Right atrium auricular region (tissue), 2 donors: ENCODE measurements around the gene COL8A2. TPM values are rescaled to one million over a fixed set of nuclear protein-coding genes. Genes with fewer than 3 reads are reported as not detected.
A peak's percentile ranks its signal among the peaks of the same experiment; 100 is the strongest.

ENCODE experiments used
- DNase-seq: peaks from one replicate; pipeline ENCODE4 v3.0.0-alpha.2; 2019; ENCODE audit warnings: low spot score
- H3K27ac ChIP-seq, 2 donors: fragments of 200-600 bp; sonication (generic); 1 replicate in 1 of 2; 2 replicates in 1 of 2; pipeline ENCODE4 v1.5.1; 2016 to 2019
- H3K27me3 ChIP-seq, 2 donors: fragments of 200-600 bp; sonication (generic); one replicate each; pipeline versions ENCODE4 v1.5.1 to v1.6.0; 2017 to 2019
- H3K36me3 ChIP-seq: fragments of 200-600 bp; sonication (generic); one replicate; pipeline ENCODE4 v1.5.1; 2016
- H3K4me1 ChIP-seq, 2 donors: fragments of 200-600 bp; sonication (generic); one replicate each; pipeline versions ENCODE4 v1.5.1 to v1.6.0; 2017 to 2019
- H3K4me3 ChIP-seq, 2 donors: fragments of 200-600 bp; sonication (generic); 1 replicate in 1 of 2; 2 replicates in 1 of 2; pipeline ENCODE4 v1.5.1; 2017 to 2019; ENCODE audit warnings: mild to moderate bottlenecking in 1 of 2, moderate library complexity in 1 of 2
- H3K9me3 ChIP-seq, 2 donors: fragments of 200-600 bp; sonication (generic); one replicate each; pipeline ENCODE4 v1.5.1; 2019
- total RNA-seq, 2 donors: library from RNA; depleted of rRNA; stranded (reverse); fragments of >200 nt; gene quantifications; one replicate each; pipeline ENCODE4 v1.1.0, GENCODE V29; 2016
- TF ChIP-seq, protein P1 (sequence below), 2 donors: fragments of 200-600 bp; sonication (generic); IDR thresholded peaks; one replicate each; pipeline ENCODE4 v1.5.1; 2019; ENCODE audit warnings: antibody characterized with exemption in 2 of 2

Gene COL8A2
- total RNA-seq, 2 donors from 2014 or later: 3.5 to 4.5 TPM

GRCh38 chr1:36155408-36156328 lies 30.6 kb upstream of the COL8A2 start, which contains the start of gene MAP7D1:
MAP7D1 (plus strand) TSS chr1:36156160; CDS start chr1:36156418, 258 bp downstream.
- no peaks in the 10 kb centered on the region for H3K36me3 ChIP-seq
- TF ChIP-seq, protein P1, sequence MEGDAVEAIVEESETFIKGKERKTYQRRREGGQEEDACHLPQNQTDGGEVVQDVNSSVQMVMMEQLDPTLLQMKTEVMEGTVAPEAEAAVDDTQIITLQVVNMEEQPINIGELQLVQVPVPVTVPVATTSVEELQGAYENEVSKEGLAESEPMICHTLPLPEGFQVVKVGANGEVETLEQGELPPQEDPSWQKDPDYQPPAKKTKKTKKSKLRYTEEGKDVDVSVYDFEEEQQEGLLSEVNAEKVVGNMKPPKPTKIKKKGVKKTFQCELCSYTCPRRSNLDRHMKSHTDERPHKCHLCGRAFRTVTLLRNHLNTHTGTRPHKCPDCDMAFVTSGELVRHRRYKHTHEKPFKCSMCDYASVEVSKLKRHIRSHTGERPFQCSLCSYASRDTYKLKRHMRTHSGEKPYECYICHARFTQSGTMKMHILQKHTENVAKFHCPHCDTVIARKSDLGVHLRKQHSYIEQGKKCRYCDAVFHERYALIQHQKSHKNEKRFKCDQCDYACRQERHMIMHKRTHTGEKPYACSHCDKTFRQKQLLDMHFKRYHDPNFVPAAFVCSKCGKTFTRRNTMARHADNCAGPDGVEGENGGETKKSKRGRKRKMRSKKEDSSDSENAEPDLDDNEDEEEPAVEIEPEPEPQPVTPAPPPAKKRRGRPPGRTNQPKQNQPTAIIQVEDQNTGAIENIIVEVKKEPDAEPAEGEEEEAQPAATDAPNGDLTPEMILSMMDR (IDR thresholded peaks at IDR 0.05): no peak
- no peaks in the 10 kb centered on the region for H3K9me3 ChIP-seq
- H3K27me3 ChIP-seq: no peaks in the 10 kb centered on the region
- peaks cover 0 to 65% of the 10 kb centered on the region in 2 donors for H3K4me1 ChIP-seq
- DNase-seq: peak; percentile 88
- H3K27ac ChIP-seq: peak within 1 kb of the TSS; percentile 98 to 100
- H3K4me3 ChIP-seq: peak within 1 kb of the TSS; percentile 89 to 99

DNA sequence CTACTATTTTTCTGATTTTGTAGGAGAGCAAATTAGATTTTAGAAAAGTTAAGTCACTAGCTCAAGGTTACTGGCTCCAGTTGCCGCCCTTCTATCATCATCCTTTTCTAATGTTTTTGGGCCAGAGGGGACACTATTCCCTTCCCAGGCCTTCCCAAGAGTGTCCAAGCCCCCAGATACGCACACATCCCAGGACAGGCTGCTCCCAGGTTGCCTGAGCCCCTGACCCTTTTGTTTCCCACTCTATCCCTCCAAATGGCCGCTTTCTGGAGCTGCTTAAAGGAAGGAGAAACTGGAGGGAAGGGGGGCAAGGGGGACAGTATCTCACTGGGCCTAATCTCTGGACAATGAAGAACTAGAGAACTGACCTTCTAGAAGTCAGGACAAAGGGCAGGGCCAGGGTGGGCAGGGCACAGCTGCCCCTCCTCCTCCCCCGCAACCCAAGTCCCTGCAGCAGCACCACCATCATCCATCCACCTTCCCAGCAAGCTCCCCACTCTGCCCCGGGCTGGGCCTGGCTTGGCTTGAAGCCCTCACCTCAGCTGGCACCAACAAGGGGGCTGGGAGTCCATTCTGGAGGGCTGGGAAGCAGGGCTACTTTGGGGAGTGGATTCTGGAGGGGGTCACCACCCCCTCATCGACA lies 29.9 kb upstream of the COL8A2 start:
- H3K27ac ChIP-seq: peak overlapping the region; percentile 98 to 100
- no peak for DNase-seq
- H3K27me3 ChIP-seq: no peaks in the 10 kb centered on the region
- TF ChIP-seq, protein P1 (IDR thresholded peaks at IDR 0.05): no peak
- H3K9me3 ChIP-seq: no peaks in the 10 kb centered on the region
- H3K4me3 ChIP-seq: peak overlapping the region; percentile 89 to 99
- H3K4me1 ChIP-seq: peaks cover 0 to 65% of the 10 kb centered on the region in 2 donors
- H3K36me3 ChIP-seq: no peaks in the 10 kb centered on the region

DNA sequence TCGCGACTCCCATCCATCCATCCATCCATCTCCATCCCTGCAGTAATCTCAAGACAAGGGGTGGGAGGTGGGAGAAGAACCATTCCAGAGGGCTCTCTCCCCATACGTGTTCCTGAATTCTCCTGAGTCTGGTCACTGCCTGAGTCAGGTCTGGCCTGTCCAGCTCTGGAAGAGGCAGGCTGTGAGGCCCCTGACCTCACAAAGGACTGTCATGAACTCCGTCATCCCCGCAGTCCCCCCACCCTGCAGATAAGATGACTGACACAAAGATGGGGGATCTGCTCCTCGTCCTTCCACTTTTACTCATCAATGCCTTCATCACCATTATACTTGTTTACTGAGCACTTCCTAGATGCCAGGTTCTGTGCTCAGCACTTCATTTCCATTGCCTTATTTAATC lies 29.3 kb upstream of the COL8A2 start:
- Histone ChIP-seq H3K36me3 (no peaks in the 10 kb centered on the region), H3K27me3 (no peaks in the 10 kb centered on the region), H3K4me3 (no peak overlapping the region), H3K4me1 (peaks cover 0 to 63% of the 10 kb centered on the region in 2 donors), H3K9me3 (no peaks in the 10 kb centered on the region), H3K27ac (peak overlapping the region; percentile 98 to 100)
- DNase-seq: no peak
- TF ChIP-seq, protein P1 (IDR thresholded peaks at IDR 0.05): no peak

GRCh38 chr1:36153476-36153875 lies 28.5 kb upstream of the COL8A2 start:
- Histone ChIP-seq H3K36me3 (no peaks in the 10 kb centered on the region), H3K4me1 (peaks cover 0 to 57% of the 10 kb centered on the region in 2 donors), H3K27ac (peak overlapping the region in 1 of 2 donors; percentile 96), H3K9me3 (no peaks in the 10 kb centered on the region), H3K4me3 (no peak overlapping the region), H3K27me3 (no peaks in the 10 kb centered on the region)
- DNase-seq: no peak
- TF ChIP-seq, protein P1 (IDR thresholded peaks at IDR 0.05): no peak

DNA sequence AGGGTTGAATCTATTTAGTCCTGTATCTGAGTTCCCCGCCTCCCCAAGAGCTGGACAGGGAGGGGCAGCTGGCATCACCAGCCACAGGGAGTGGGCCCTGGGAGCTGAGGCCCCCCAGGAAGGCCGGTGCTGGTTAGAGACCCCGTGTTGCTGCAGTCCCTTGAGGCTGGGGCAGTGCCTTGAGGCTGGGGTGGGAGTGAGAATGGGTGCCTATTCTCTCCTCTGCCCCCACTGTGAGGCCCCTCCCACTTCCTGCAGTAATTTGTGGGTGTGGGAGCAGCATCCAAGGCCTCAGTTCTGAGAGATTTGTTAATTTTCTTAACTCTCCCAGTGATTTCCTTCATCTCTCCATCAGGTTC lies 26.8 kb upstream of the COL8A2 start:
- Histone ChIP-seq H3K4me1 (peaks cover 0 to 62% of the 10 kb centered on the region in 2 donors), H3K9me3 (no peaks in the 10 kb centered on the region), H3K27me3 (no peaks in the 10 kb centered on the region), H3K4me3 (no peak overlapping the region), H3K27ac (peak overlapping the region; percentile 96 to 97), H3K36me3 (peaks cover 5% of the 10 kb centered on the region)
- DNase-seq: no peak
- TF ChIP-seq, protein P1 (IDR thresholded peaks at IDR 0.05): no peak
